HG03196 (cell line): Measurements from ENCODE around the gene LDLRAD4.

ENCODE experiments used
- ATAC-seq: cut with Tn5 transposase; IDR thresholded peaks from one replicate; pipeline ENCODE4 v1.9.1; 2021; ENCODE audit not compliant: unreplicated experiment

LDLRAD4 gene

GRCh38 chr18:13218368-13218991, at the start of gene LDLRAD4:
Gene LDLRAD4 (plus strand): TSS chr18:13218760.
- ATAC-seq, result no peak

GRCh38 chr18:13173578-13174145, 44.9 kb upstream of the LDLRAD4 start:
- ATAC-seq, result no peak

GRCh38 chr18:13175266-13175665, 43.3 kb upstream of the LDLRAD4 start:
- ATAC-seq, result no peak

- ATAC-seq, result no peak
These were observed 42.8 kb upstream of the LDLRAD4 start for GRCh38 chr18:13175754-13176210.

- ATAC-seq, result no peak
These were observed 41.7 kb upstream of the LDLRAD4 start for GRCh38 chr18:13176847-13177246.

- no peak for ATAC-seq
These were observed 40.4 kb upstream of the LDLRAD4 start for GRCh38 chr18:13178197-13178596.

- ATAC-seq, result no peak
These were observed 39.6 kb upstream of the LDLRAD4 start for GRCh38 chr18:13178976-13179375.

GRCh38 chr18:13179566-13180113, 38.9 kb upstream of the LDLRAD4 start:
- ATAC-seq, result no peak

- ATAC-seq, result no peak
These were observed 37.8 kb upstream of the LDLRAD4 start for GRCh38 chr18:13180614-13181375.

GRCh38 chr18:13181765-13182164, 36.8 kb upstream of the LDLRAD4 start:
- ATAC-seq, result no peak

GRCh38 chr18:13183359-13183758, 35.2 kb upstream of the LDLRAD4 start:
- ATAC-seq, result no peak

- ATAC-seq, result no peak
These were observed 34.8 kb upstream of the LDLRAD4 start for GRCh38 chr18:13183790-13184189.

- ATAC-seq, result no peak
These were observed 34.2 kb upstream of the LDLRAD4 start for GRCh38 chr18:13184396-13184795.

GRCh38 chr18:13185675-13186198, 32.8 kb upstream of the LDLRAD4 start:
- ATAC-seq, result no peak

- ATAC-seq, result no peak
These were observed 31.9 kb upstream of the LDLRAD4 start for GRCh38 chr18:13186687-13187086.

GRCh38 chr18:13187498-13187897, 31.1 kb upstream of the LDLRAD4 start:
- no peak for ATAC-seq

GRCh38 chr18:13191031-13191430, 27.5 kb upstream of the LDLRAD4 start:
- ATAC-seq, result no peak

GRCh38 chr18:13191779-13192178, 26.8 kb upstream of the LDLRAD4 start:
- ATAC-seq, result no peak

GRCh38 chr18:13192970-13193369, 25.6 kb upstream of the LDLRAD4 start:
- no peak for ATAC-seq

GRCh38 chr18:13194239-13194638, 24.3 kb upstream of the LDLRAD4 start:
- ATAC-seq, result no peak

GRCh38 chr18:13198701-13199100, 19.9 kb upstream of the LDLRAD4 start:
- ATAC-seq, result no peak

- no peak for ATAC-seq
These were observed 19.4 kb upstream of the LDLRAD4 start for GRCh38 chr18:13199169-13199568.
